Stimulated activated CD8-positive, alpha-beta memory T cell treated with anti-CD3 and anti-CD28 coated beads, Interleukin-12 subunit alpha, Interleukin-12 subunit beta, amount 100 ng/mL, for 1 hour (primary cell): ENCODE data around the gene GALNT1.

Experiments
- DNase-seq: peaks from one replicate; pipeline ENCODE4 v3.0.0-alpha.2; 2020; ENCODE audit warnings: low read depth

Gene GALNT1

GRCh38 chr18:35680139-35680551 lies 98.6 kb downstream of the GALNT1 start:
- no peak for DNase-seq

GRCh38 chr18:35682281-35682867 lies 100.8 kb downstream of the GALNT1 start:
- DNase-seq, result no peak

GRCh38 chr18:35683021-35683420 lies 101.5 kb downstream of the GALNT1 start:
- DNase-seq, result no peak

GRCh38 chr18:35688757-35689156 lies 107.2 kb downstream of the GALNT1 start:
- DNase-seq, result no peak

GRCh38 chr18:35689728-35690127 lies 108.2 kb downstream of the GALNT1 start:
- no peak for DNase-seq

DNA sequence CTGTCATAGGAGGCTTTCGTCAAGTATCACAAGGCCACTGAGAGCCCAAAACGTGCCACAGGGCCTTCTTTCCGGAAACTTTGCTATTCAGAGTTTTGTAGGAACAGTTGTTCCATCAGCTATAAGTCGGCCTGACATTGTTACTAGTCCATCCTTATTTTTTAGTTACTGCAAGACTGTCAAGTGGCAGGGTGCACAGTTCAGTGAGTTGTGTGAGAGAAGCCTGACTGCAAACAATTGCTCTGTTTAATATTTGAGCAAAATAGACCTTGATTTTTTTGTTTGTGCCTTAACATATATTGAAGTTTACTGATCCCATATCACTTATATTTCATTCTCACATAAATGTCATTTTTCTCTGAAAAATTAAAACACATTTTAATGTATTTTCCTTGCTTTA lies 110.1 kb downstream of the GALNT1 start:
- no peak for DNase-seq

GRCh38 chr18:35692866-35693265 lies 111.3 kb downstream of the GALNT1 start:
- DNase-seq, result no peak

- no peak for DNase-seq
Measured at GRCh38 chr18:35693829-35694228, 112.3 kb downstream of the GALNT1 start.

GRCh38 chr18:35694808-35695207 lies 113.3 kb downstream of the GALNT1 start:
- DNase-seq, result no peak

GRCh38 chr18:35695384-35695783 lies 113.8 kb downstream of the GALNT1 start:
- DNase-seq, result no peak

- DNase-seq, result no peak
Measured at GRCh38 chr18:35695803-35696202, 114.3 kb downstream of the GALNT1 start.

GRCh38 chr18:35696307-35696706 lies 114.8 kb downstream of the GALNT1 start:
- DNase-seq, result no peak

DNA sequence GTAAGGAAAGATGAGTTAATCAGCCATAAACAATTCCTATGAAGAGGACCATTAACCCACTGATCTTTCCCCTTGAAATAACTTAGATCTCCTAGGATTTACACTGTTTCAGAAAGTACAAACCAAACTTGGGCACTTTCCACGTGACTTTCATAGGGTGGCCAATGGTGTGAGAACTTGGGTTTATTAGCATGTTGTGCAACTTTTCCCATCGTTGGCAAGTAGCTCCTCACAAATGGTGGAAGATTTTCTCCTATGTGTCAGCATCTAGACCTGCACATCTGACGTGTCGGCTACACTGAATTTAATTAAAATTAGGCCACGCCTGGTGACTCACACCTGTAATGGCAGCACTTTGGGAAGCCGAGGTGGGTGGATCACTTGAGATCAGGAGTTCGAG lies 116.3 kb downstream of the GALNT1 start:
- DNase-seq, result no peak

DNA sequence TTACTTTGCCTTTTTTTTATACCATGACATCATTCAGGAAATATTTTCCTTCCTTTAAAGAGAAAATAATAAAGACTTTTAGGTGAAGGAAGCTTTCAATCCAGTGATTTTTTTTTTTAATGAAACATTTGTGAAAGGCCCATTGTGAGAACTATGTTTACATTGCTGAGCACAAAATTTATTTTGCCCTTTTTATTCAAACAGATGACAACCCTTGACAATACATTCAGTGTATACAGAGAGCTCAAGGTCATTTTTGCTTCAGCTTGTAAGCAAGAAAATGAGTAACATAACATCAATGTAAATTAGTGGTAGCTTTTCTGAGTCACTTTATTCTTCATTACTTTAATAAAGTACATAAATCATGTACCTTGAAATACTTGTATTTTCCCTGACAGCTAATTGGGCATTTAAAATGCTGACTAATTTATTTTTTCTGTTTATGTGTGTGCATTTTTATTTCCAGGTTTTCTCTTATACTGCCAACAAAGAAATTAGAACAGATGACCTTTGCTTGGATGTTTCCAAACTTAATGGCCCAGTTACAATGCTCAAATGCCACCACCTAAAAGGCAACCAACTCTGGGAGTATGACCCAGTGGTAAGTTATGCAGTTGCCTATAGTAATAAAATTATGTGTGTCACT lies 121.6 kb downstream of the GALNT1 start:
- DNase-seq, result no peak

- no peak for DNase-seq
Measured at GRCh38 chr18:35705988-35706387, 124.4 kb downstream of the GALNT1 start.

GRCh38 chr18:35707247-35707646 lies 125.7 kb downstream of the GALNT1 start:
- DNase-seq, result no peak

- no peak for DNase-seq
Measured at GRCh38 chr18:35707674-35708073, 126.1 kb downstream of the GALNT1 start.

- no peak for DNase-seq
Measured at GRCh38 chr18:35710581-35710980, 129.0 kb downstream of the GALNT1 start.

DNA sequence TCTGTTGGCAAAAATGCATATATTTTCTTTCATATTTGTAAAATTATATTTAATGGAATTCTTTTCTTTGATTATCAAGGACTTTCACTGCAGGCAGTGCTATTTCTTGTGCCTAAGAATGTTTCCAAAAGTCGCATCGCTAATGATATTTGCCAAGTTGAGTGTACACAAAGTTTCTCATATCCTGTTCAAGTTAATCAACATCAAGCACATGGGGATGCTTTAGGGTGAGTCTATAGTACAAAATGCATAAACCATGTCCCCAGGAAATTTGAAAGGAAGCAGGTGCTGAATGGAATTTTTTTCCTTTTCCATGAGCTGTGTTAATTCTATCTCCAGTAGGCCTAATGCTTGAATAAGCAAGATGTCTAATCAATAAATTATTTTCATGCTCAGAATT lies 129.7 kb downstream of the GALNT1 start:
- DNase-seq, result no peak

GRCh38 chr18:35713545-35713944 lies 132.0 kb downstream of the GALNT1 start:
- no peak for DNase-seq

DNA sequence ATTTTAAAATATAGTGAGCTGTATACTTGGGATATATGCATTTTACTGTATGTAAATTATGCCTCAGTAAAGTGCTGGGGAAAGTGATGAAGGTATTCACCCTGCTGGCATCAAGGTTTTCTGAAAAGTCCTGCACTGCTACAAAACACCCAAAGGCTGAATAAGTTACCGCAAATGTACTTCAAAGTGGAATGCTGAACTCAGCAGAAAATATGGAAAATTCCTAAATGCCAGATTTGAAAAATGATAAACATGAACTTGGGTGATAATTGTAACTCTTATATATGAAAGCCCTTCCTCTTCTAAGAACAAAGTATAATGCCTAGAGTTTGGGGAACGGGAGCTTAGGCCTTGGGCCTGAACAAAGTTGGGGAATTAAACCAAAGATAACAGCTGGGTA lies 133.0 kb downstream of the GALNT1 start:
- no peak for DNase-seq

- no peak for DNase-seq
Measured at GRCh38 chr18:35715139-35715538, 133.6 kb downstream of the GALNT1 start.

GRCh38 chr18:35716169-35716831 lies 134.8 kb downstream of the GALNT1 start:
- no peak for DNase-seq

DNA sequence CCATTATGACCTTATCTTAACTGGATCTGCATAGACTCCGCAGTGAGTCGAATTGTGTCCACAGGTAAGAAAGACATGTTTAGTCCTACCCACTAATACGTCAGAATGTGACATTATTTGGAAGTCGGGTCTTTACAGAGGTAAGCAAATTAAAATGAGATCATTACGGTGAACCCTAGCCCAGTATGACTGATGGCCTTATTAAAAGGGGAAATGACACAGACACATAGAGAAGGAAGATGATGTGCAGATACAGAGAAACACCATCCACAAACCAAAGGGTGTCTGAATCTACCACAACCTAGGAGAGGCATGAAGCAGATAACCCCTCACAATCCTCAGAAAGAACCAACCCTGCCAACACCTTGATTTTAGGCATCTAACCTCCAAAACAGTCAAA lies 135.6 kb downstream of the GALNT1 start:
- DNase-seq, result no peak
